B cell (primary cell): ENCODE data around the gene TRIO. TPM values are rescaled to one million over a fixed set of nuclear protein-coding genes. Genes with fewer than 3 reads are reported as not detected.
A peak's percentile ranks its signal among the peaks of the same experiment; 100 is the strongest.

Source experiments
- ATAC-seq: fragments of 200-7000 bp; cut with Tn5 transposase; one replicate; pipeline ENCODE4 v1.10.0; 2021; ENCODE audit warnings: low read depth, mild to moderate bottlenecking, moderate number of reproducible peaks, moderate library complexity
- CTCF ChIA-PET: fragments of 350-600 bp; sonication (Branson Sonifier 250); formaldehyde crosslinking; loops from one replicate; lab custom pipeline; 2021; ENCODE audit warnings: antibody characterized with exemption, inconsistent platforms; lab: Charles Lee
- POLR2A ChIA-PET: fragments of 350-600 bp; sonication (Branson Sonifier 250); formaldehyde crosslinking; loops from one replicate; lab custom pipeline; 2021; ENCODE audit warnings: antibody characterized with exemption; lab: Charles Lee
- DNase-seq: peaks from one replicate; pipeline ENCODE4 v3.0.0; 2013
- H2AFZ ChIP-seq: 2 replicates; pipeline ENCODE4 v1.6.1; 2012; ENCODE audit warnings: mild to moderate bottlenecking, low read depth, low read length; ENCODE audit not compliant: insufficient read depth, poor library complexity, severe bottlenecking
- H3K27ac ChIP-seq, 2 donors: 1 replicate in 1 of 2; 2 replicates in 1 of 2; pipeline ENCODE4 v1.5.1; 2012 to 2013; ENCODE audit warnings: low read length in 2 of 2, mild to moderate bottlenecking in 2 of 2, moderate library complexity in 1 of 2
- H3K27me3 ChIP-seq, 4 experiments: fragments of 200-600 bp in 1 of 4; sonication (generic) in 1 of 4; replicated peaks in 1 of 4; 1 replicate in 2 of 4; 2 replicates in 2 of 4; pipeline versions ENCODE4 v1.6.1 to v1.7.0; 2013 to 2016; ENCODE audit warnings: low read length in 3 of 4, mild to moderate bottlenecking in 2 of 4, mixed read lengths in 1 of 4, moderate library complexity in 1 of 4; ENCODE audit not compliant: insufficient read depth in 4 of 4, control insufficient read depth in 3 of 4; ENCODE audit errors: control extremely low read depth in 1 of 4
- H3K36me3 ChIP-seq, 2 experiments: replicated peaks in 1 of 2; 1 replicate in 1 of 2; 2 replicates in 1 of 2; pipeline versions ENCODE4 v1.6.1 to v1.7.1; 2013; ENCODE audit warnings: low read length in 1 of 2; ENCODE audit not compliant: insufficient read depth in 2 of 2, control insufficient read depth in 1 of 2; ENCODE audit errors: control extremely low read depth in 1 of 2, extremely low read depth in 1 of 2
- H3K4me1 ChIP-seq, 2 donors: fragments of 200-600 bp in 1 of 2; sonication (generic) in 1 of 2; 1 replicate in 1 of 2; 2 replicates in 1 of 2; pipeline versions ENCODE4 v1.5.1 to v1.6.1; 2013 to 2017; ENCODE audit warnings: low read length in 2 of 2; ENCODE audit not compliant: control insufficient read depth in 2 of 2, insufficient read depth in 2 of 2
- H3K4me2 ChIP-seq: replicated peaks from 2 replicates; pipeline ENCODE3; 2012; ENCODE audit warnings: mild to moderate bottlenecking, low read depth, low read length; ENCODE audit not compliant: poor library complexity, severe bottlenecking
- H3K4me3 ChIP-seq, 5 experiments: fragments of 200-600 bp in 1 of 5; sonication (generic) in 1 of 5; 1 replicate in 3 of 5; 2 replicates in 2 of 5; pipeline versions ENCODE4 v1.5.1 to v1.7.0; 2011 to 2016; ENCODE audit warnings: low read length in 4 of 5, mild to moderate bottlenecking in 4 of 5, low read depth in 2 of 5, control low read depth in 1 of 5, moderate library complexity in 1 of 5; ENCODE audit not compliant: insufficient read depth in 1 of 5; ENCODE audit errors: control extremely low read depth in 1 of 5, extremely low read depth in 1 of 5
- H3K79me2 ChIP-seq: fragments of 200-600 bp; sonication (generic); one replicate; pipeline ENCODE4 v1.6.0; 2016; ENCODE audit warnings: low read length; ENCODE audit not compliant: control insufficient read depth, insufficient read depth
- H3K9ac ChIP-seq: fragments of 200-600 bp; sonication (generic); 2 replicates; pipeline ENCODE4 v1.6.1; 2017; ENCODE audit warnings: mild to moderate bottlenecking, low read length, moderate library complexity
- H3K9me3 ChIP-seq, 3 donors: one replicate each; pipeline versions ENCODE4 v1.6.1 to v1.7.1; 2013; ENCODE audit warnings: low read length in 2 of 3; ENCODE audit not compliant: control insufficient read depth in 2 of 3, insufficient read depth in 1 of 3; ENCODE audit errors: control extremely low read depth in 1 of 3
- H4K20me1 ChIP-seq: 2 replicates; pipeline ENCODE4 v1.6.0; 2012; ENCODE audit warnings: mild to moderate bottlenecking, low read length; ENCODE audit not compliant: insufficient read depth, control insufficient read depth, poor library complexity, severe bottlenecking
- H3K27ac Mint-ChIP-seq: one replicate; pipeline ENCODE4 v1.8.0; 2021; ENCODE audit warnings: mixed read lengths
- H3K27me3 Mint-ChIP-seq: one replicate; pipeline ENCODE4 v1.8.0; 2021; ENCODE audit warnings: mixed read lengths
- H3K4me1 Mint-ChIP-seq: one replicate; pipeline ENCODE4 v1.8.0; 2021; ENCODE audit warnings: mixed read lengths
- H3K4me3 Mint-ChIP-seq: one replicate; pipeline ENCODE4 v1.8.0; 2021; ENCODE audit warnings: mixed read lengths
- H3K9me3 Mint-ChIP-seq: one replicate; pipeline ENCODE4 v1.8.0; 2022; ENCODE audit warnings: mixed read lengths; ENCODE audit not compliant: insufficient read depth
- EZH2 ChIP-seq: IDR thresholded peaks from 2 replicates; pipeline ENCODE4 v1.6.1; 2012; ENCODE audit warnings: borderline replicate concordance, low read depth, mild to moderate bottlenecking, moderate library complexity, low read length; ENCODE audit not compliant: insufficient read depth, poor library complexity, severe bottlenecking
- WGBS: methylation state at CpG from one replicate; pipeline ENCODE4 v1.1.5; 2013; ENCODE audit warnings: missing lambda C conversion rate; ENCODE audit not compliant: insufficient coverage; 5-methylcytosine and 5-hydroxymethylcytosine counted together
- intact Hi-C: fragments of 100-400 bp; cut with micrococcal nuclease; formaldehyde crosslinking; loops from one replicate; pipeline ENCODE4 v1.10.0; 2022
- polyA plus RNA-seq: library from polyadenylated mRNA; depleted of rRNA; stranded (reverse); fragments of >200 nt; gene quantifications from 2 replicates; pipeline ENCODE4 v1.2.3, GENCODE V29; 2012
- total RNA-seq, 2 donors: library from RNA; stranded (reverse); fragments of 120-200 nt in 1 of 2; gene quantifications; 1 replicate in 1 of 2; 2 replicates in 1 of 2; pipeline versions ENCODE4 v1.2.3 to v1.2.4, GENCODE V29; 2013 to 2022
- TF ChIP-seq, protein P1 (sequence below): fragments of 200-600 bp; IDR thresholded peaks from one replicate; pipeline ENCODE4 v1.8.0; 2022; ENCODE audit warnings: antibody characterized with exemption, mild to moderate bottlenecking

The TRIO gene
- total and polyA plus RNA-seq, 2 donors (not counting 1 experiment from before 2014, with no cell fraction given): 90.5 to 479 TPM

DNA sequence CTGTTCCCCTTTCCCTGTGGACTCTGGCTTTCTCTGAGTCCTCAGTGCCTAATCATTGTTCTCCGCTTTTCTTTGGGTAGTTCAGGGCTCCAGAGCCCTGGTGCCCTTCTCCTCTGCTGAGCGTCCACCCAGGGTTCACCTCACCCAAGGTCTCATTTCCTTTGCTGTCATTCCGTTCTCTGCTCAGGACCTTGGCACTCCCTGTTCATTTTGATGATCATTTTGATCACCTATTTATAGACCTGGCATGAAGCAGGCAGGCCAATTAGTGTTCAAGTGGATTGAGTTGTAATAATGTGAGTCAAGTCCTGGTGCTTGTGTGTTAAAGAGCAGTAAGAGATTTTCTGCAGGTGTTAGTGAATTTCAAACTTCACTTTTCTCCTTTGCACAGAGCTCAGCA lies 3.6 kb downstream of the TRIO start:
- Histone ChIP-seq H3K9ac (no peak overlapping the region), H3K4me1 (peaks cover 62 to 66% of the 10 kb centered on the region in 2 donors), H4K20me1 (peaks cover 14% of the 10 kb centered on the region), H3K27ac (peak overlapping the region in 1 of 2 donors; percentile 13), H3K79me2 (peaks cover 84% of the 10 kb centered on the region), H3K4me2 (no peak overlapping the region), H3K27me3 (no peaks in the 10 kb centered on the region), H3K9me3 (no peaks in the 10 kb centered on the region), H2AFZ (no peak overlapping the region), H3K36me3 (no peaks in the 10 kb centered on the region), H3K4me3 (no peak overlapping the region)
- peak overlapping the region; percentile 60 for H3K27ac Mint-ChIP-seq
- no peaks in the 10 kb centered on the region for H3K27me3 Mint-ChIP-seq
- ATAC-seq (no peak), DNase-seq (no peak)
- TF ChIP-seq, protein P1, sequence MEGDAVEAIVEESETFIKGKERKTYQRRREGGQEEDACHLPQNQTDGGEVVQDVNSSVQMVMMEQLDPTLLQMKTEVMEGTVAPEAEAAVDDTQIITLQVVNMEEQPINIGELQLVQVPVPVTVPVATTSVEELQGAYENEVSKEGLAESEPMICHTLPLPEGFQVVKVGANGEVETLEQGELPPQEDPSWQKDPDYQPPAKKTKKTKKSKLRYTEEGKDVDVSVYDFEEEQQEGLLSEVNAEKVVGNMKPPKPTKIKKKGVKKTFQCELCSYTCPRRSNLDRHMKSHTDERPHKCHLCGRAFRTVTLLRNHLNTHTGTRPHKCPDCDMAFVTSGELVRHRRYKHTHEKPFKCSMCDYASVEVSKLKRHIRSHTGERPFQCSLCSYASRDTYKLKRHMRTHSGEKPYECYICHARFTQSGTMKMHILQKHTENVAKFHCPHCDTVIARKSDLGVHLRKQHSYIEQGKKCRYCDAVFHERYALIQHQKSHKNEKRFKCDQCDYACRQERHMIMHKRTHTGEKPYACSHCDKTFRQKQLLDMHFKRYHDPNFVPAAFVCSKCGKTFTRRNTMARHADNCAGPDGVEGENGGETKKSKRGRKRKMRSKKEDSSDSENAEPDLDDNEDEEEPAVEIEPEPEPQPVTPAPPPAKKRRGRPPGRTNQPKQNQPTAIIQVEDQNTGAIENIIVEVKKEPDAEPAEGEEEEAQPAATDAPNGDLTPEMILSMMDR: no peak
- no peak for TF ChIP-seq EZH2
- WGBS: 80% methylated on average over 3 of the region's 3 CpGs
- peak overlapping the region; percentile 86 for H3K4me3 Mint-ChIP-seq
- intact Hi-C loops: loop anchor here (5.0 to 10.0 kb wide), 3 partner anchors 41 to 848 kb away; partner anchors contain the start of gene OTULINL
- H3K9me3 Mint-ChIP-seq: no peaks in the 10 kb centered on the region
- POLR2A ChIA-PET: interaction anchor here (2.5 to 4.8 kb wide), 2 partner anchors 8 to 21 kb away, joined by 10 to 53 read pairs; no protein-coding TSS in a partner anchor
- H3K4me1 Mint-ChIP-seq: peaks cover 70% of the 10 kb centered on the region
- CTCF ChIA-PET: interaction anchor here (0.9 to 4.5 kb wide), 5 partner anchors 23 to 126 kb away, joined by 3 to 22 read pairs (median 4); no protein-coding TSS in a partner anchor

DNA sequence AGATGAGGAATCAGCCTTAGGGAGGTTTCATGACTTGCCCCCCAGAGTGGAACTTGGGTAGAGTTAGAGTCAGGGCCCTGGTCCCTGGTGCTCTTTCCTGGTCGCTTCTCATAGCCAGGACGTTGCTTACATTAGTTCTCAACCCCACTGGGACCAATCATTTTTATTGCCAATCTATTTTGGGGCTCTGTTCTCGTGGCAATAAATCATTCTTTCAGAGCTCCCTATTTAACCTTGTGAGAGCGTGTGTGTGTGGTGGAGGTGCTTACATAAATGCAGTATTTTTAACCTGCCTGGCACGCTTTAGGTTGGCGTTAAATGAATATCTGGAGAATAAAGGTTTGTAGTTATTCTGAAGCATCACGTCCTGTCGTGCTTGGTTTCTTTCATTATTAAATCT lies 4.1 kb downstream of the TRIO start:
- no peaks in the 10 kb centered on the region for H3K27me3 Mint-ChIP-seq
- no peaks in the 10 kb centered on the region for H3K9me3 Mint-ChIP-seq
- Histone ChIP-seq H3K27me3 (no peaks in the 10 kb centered on the region), H2AFZ (no peak overlapping the region), H3K4me2 (peak overlapping the region; percentile 30), H3K4me3 (no peak overlapping the region), H3K36me3 (no peaks in the 10 kb centered on the region), H3K9me3 (no peaks in the 10 kb centered on the region), H3K4me1 (peaks cover 62% of the 10 kb centered on the region in 2 donors), H3K79me2 (peaks cover 85% of the 10 kb centered on the region), H3K27ac (no peak overlapping the region), H4K20me1 (peaks cover 14% of the 10 kb centered on the region), H3K9ac (no peak overlapping the region)
- ATAC-seq: no peak
- ChIA-PET CTCF (interaction anchor here (0.9 to 4.5 kb wide), 5 partner anchors 23 to 125 kb away, joined by 3 to 22 read pairs (median 4); no protein-coding TSS in a partner anchor), POLR2A (interaction anchor here (1.3 to 2.5 kb wide), 2 partner anchors 9 to 21 kb away, joined by 4 to 10 read pairs; no protein-coding TSS in a partner anchor)
- DNase-seq: no peak
- TF ChIP-seq EZH2: no peak
- TF ChIP-seq, protein P1: no peak
- H3K4me3 Mint-ChIP-seq: peak overlapping the region; percentile 86
- WGBS: no CpG with 5 or more reads among the region's 8 CpGs
- H3K4me1 Mint-ChIP-seq: peaks cover 72% of the 10 kb centered on the region
- intact Hi-C loops: loop anchor here (5.0 to 10.0 kb wide), 3 partner anchors 40 to 848 kb away; partner anchors contain the start of gene OTULINL
- peak overlapping the region; percentile 60 for H3K27ac Mint-ChIP-seq
